K562 (cell line): ENCODE measurements around the gene GMNN. TPM values are rescaled to one million over a fixed set of nuclear protein-coding genes. Genes with fewer than 3 reads are reported as not detected.

ENCODE experiments used
- CBFA2T2 ChIP-seq: fragments of 450-650 bp; conservative IDR thresholded peaks from 2 replicates; pipeline ENCODE4 v1.6.1; 2017; ENCODE audit warnings: mild to moderate bottlenecking
- FOXP4 ChIP-seq: sonication (generic); formaldehyde crosslinking; IDR thresholded peaks from 2 replicates; pipeline ENCODE4 v1.8.0; 2022; ENCODE audit warnings: mild to moderate bottlenecking, missing genetic modification reagents, borderline replicate concordance
- SMARCA5 ChIP-seq: fragments of 450-650 bp; IDR thresholded peaks from 2 replicates; pipeline ENCODE4 v1.6.1; 2016
- TFAP4 ChIP-seq: sonication (generic); formaldehyde crosslinking; IDR thresholded peaks from 2 replicates; pipeline ENCODE4 v1.8.0; 2022; ENCODE audit warnings: missing genetic modification reagents, mild to moderate bottlenecking, moderate library complexity, borderline replicate concordance
- ZBTB7A ChIP-seq: IDR thresholded peaks from 2 replicates; pipeline ENCODE4 v1.6.1; 2011; ENCODE audit warnings: low read depth, mild to moderate bottlenecking, low read length, moderate library complexity, borderline replicate concordance; ENCODE audit not compliant: control insufficient read depth
- polyA plus RNA-seq, 8 experiments: library from polyadenylated mRNA; depleted of rRNA in 4 of 8; stranded (reverse) in 5 of 8; unstranded in 3 of 8; fragments of >200 nt; fragmentation: Nextera tagmentation in 2 of 8; fragmentation: Illumina TruSeq in 1 of 8; extraction: Ambion mirVana in 2 of 8; extraction: Trizol in 1 of 8; gene quantifications; 2 replicates each; pipeline versions ENCODE4 v1.2.1 to v1.2.3, GENCODE V29; 2011 to 2014; ENCODE audit warnings: inconsistent platforms in 1 of 8, missing spikeins in 1 of 8
- total RNA-seq, 7 experiments: library from RNA; depleted of rRNA in 6 of 7; stranded (reverse); fragments of >200 nt in 6 of 7; fragmentation: Illumina TruSeq in 2 of 7; extraction: Trizol in 2 of 7; gene quantifications; 2 replicates each; pipeline versions ENCODE4 v1.2.1 to v1.2.3, GENCODE V29; 2011 to 2021; ENCODE audit warnings: low replicate concordance in 1 of 7

The GMNN gene
- total and polyA plus RNA-seq, 9 of the 15 experiments (the other 6 are each of a cell fraction or from before 2014, with no cell fraction given), result 144 to 370 (median 210) TPM

GRCh38 chr6:24763578-24763977 lies 11.2 kb upstream of the GMNN start (continued):
- no peak for TF ChIP-seq FOXP4 (CRISPR knock-in tag)
- TF ChIP-seq CBFA2T2, result 0 out of 2 replicates have a peak, but pooled peaks have one; percentile 11
- TF ChIP-seq TFAP4 (CRISPR knock-in tag), result no peak
- TF ChIP-seq SMARCA5, result no peak
- TF ChIP-seq ZBTB7A, result no peak
